DMS153 treated with DMSO at 0.1 percent for 48 hours (cell line): ENCODE measurements around the gene WDR93.
"Not testable (repeated sequence)": the region's sequence is repeated elsewhere in the genome, so short reads cannot be mapped to it uniquely, and the experiment has no call there.

Experiments
- DNase-seq: peaks from one replicate; lab custom pipeline; 2025; ENCODE audit not compliant: unreplicated experiment; lab: John Stamatoyannopoulos, UW

Gene WDR93

DNA sequence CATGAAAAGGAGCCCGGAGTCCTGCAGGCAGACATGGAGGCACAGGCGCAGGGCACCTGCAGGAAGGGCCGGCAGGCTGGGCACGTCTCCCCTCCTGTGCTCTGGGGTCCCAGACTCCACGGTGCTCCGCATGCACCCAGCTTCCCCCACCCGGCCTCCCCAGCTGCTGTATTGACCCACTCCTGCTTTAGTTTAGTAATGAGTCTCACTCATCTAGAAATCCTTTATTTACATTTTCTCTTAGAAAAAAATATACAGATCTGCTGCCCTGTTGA is 94.0 kb downstream of the WDR93 start:
- no peak for DNase-seq

DNA sequence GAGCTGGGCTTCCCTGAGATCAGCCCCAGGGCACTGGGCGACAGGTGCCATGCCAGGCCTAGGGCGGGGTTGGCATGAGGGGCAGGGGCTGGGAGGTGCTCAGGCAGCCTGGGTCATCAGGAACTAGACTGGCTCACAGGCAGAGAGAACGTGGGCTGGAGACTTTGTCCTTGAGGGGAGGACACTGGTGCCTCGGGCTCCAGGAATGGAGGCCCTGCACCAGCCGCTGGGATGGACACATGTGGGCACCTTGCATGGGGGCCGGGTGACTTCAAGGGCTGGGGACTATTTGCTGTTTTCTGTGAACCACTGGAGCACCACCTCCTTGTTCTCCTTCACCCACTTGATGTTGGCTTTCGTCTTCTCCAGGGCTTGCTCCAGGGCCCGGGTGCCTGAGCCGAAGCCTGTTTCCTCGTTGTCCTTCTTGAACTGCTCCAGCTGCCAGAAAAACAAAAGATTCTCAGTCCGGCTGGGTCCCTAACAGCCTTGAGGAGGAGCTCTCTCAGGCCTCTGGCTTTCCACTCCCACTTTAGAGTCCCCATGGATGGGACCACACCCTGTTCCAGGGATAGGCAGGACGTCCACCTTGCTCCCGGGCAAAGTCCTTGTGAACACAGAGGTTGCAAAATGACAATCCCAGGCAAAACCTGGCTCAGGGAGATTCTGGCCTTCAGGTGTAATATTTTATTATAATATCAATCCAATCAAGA is 94.6 kb downstream of the WDR93 start:
- DNase-seq = no peak

DNA sequence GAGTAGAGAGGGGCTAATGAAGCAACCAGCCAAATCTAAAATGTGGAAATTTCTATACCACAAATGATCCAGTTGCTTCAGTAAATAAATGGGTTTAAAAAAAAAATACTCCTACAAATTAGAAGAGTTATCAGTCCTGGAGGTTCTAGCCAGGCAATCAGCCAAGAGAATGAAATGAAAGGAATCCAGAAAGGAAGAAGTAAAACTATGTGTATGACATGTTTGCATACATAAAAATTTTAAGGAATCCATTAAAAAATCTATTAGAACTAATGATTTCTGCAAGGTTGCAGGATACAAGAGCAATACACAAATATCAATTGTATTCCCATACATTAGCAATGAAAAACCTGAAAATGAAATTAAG is 95.1 kb downstream of the WDR93 start:
- DNase-seq = no peak

DNA sequence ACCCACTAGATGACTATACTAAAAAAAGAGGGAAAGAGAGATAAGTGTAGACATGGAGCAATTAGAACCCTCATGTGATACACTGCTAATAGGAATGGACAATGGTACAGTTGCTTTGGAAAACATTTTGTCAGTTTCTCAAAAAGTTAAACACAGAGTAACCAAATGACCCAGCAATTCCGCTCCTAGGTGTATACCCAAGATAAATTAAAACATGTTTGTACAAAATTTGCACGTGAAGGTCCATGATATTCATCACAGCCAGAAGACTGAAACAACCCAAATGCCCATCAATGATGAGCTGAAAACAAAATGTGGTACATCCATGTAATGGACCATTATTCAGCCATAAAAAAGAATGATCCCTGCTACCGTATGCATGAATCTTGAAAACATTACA is 97.3 kb downstream of the WDR93 start:
- no peak for DNase-seq

DNA sequence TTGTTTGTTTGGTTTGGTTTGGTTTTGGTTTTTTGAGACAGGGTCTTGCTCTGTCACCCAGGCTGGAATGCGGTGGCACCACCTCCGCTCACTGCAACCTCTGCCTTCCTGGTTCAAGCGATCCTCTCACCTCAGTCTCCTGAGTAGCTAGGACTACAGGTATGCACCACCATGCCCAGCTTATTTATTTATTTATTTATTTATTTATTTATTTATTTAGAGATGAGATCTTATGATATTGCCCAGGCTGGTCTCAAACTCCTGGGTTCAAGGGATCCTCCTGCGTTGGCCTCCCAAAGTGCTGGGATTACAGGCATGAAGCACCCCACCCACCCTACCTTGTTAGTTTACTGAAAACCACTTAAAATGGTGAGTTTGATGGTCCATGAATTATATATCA is 98.0 kb downstream of the WDR93 start:
- not testable (repeated sequence) for DNase-seq

DNA sequence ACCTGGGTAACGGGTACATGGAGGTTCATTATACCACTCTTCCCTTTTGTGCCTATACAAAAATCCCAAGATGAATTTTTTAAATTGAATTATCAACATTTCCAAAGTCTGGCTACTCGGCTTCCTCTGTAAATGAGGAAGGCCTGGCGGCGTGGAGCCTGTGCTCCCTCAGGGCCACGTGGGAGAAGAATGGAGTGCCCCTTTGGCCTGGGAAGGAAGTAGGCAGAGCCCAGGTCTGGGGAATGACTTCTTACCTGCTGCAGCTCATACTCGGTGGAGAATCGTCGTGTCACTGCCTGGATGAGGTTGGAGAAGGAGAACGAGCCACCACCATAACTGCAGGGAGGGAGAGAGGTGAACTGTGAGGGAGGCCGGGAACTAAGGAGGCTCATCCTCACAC is 99.6 kb downstream of the WDR93 start:
- DNase-seq = no peak

DNA sequence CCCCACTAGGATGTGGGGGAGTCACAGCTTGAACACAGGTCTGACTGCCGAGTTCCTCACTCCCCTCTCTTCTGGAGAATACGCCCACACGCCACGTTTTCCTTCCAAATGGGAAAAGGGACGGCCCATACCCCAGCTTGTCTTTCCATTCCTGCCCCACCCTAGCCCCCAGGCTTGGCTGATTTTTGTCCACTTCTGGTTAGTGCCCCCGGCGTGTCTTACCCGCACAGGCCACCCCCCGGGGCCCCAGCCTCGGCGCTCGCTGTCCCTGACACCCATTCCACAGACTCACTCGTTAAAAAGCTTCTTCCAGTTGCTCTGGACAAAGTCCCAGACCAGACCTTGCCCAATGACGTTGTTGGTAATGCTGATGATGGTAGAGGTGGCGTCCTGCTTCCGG is 100.0 kb downstream of the WDR93 start:
- no peak for DNase-seq

DNA sequence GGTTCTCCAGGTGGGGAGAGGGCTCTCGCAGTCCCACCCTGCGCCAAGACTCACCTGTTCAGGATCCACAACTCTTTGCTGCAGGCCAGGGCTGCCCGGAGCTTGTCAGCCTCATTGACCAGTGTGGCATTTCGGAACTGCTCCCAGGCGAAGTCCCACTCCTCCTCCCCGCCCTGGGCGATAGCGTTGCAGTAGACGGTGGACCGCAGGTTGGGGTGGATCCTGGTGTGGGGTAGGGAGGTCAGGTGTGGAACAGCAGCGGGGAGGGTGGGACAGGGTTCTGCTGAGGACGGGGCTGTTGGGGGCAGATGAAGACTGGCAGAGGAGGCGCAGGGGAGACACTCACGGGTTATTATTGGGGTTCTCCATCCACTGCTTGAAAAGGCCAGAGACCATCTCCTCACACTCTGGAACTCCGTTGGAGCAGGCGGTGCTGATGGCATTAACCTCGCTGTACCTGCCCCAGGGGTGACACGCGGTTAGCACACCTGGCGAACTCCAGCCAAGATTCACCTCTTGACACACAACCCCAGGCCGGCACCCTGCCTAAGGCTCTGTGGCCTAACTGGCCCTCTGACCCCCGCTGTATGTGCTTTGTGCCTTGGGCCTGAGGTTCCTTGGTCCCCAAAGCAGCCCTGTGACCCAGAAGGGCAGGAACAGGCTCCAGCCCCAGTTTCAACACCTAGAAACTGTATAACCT is 101.6 kb downstream of the WDR93 start:
- no peak for DNase-seq
